ENCODE data around the gene PROB1.
"Not testable (repeated sequence)": the region's sequence is repeated elsewhere in the genome, so short reads cannot be mapped to it uniquely, and the experiment has no call there.

PROB1 gene, protein sequence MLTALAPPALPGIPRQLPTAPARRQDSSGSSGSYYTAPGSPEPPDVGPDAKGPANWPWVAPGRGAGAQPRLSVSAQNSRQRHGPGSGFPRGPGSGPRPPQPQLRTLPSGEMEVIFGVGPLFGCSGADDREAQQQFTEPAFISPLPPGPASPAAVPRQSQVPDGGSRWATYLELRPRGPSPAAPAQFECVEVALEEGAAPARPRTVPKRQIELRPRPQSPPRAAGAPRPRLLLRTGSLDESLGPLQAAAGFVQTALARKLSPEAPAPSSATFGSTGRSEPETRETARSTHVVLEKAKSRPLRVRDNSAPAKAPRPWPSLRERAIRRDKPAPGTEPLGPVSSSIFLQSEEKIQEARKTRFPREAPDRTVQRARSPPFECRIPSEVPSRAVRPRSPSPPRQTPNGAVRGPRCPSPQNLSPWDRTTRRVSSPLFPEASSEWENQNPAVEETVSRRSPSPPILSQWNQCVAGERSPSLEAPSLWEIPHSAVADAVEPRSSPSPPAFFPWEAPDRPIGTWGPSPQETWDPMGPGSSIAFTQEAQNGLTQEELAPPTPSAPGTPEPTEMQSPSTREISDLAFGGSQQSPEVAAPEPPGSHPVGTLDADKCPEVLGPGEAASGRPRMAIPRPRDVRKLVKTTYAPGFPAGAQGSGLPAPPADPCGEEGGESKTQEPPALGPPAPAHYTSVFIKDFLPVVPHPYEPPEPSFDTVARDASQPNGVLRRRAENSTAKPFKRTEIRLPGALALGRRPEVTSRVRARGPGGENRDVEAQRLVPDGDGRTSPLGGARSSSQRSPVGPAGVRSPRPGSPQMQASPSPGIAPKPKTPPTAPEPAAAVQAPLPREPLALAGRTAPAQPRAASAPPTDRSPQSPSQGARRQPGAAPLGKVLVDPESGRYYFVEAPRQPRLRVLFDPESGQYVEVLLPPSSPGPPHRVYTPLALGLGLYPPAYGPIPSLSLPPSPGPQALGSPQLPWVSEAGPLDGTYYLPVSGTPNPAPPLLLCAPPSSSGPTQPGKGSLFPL

DNA sequence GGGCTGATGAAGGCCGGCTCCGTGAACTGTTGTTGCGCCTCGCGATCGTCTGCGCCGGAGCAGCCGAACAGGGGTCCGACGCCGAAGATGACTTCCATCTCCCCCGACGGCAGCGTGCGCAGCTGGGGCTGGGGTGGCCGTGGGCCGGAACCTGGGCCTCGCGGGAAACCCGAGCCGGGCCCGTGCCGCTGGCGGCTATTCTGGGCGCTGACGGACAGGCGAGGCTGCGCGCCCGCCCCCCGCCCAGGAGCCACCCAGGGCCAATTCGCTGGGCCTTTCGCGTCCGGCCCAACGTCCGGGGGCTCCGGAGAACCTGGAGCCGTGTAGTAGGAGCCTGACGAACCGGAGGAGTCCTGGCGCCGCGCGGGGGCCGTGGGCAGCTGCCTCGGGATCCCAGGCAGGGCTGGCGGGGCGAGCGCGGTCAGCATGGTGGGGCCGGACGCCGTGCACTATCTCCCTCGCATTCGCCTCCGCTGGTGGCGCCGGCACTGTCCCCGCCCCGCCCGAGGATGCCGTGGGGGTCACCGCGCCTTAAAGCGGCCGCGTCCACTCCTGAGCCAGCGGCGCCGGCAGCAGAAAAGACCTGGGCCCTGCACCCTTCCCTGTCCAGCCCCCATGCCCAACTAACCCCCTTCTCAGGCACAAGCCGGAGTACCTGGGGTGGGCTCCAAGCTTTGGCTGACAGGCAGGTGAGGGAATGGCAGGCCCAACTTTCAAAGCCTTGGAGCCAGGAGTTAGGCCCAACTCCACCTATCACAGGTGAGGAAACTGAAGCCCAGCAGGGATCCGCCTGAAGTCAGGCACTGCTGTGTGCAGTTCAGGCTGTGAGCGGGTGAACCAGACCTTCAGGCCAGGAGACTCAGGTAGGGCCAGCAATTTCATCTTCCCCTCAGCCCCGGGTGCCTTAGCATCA, at the start of gene PROB1:
Gene PROB1, minus strand, starts transcription at position 451 of the 913 bp plus-strand sequence. Its CDS starts 23 bp downstream, at position 428.
- DNase-seq, result no peak

DNA sequence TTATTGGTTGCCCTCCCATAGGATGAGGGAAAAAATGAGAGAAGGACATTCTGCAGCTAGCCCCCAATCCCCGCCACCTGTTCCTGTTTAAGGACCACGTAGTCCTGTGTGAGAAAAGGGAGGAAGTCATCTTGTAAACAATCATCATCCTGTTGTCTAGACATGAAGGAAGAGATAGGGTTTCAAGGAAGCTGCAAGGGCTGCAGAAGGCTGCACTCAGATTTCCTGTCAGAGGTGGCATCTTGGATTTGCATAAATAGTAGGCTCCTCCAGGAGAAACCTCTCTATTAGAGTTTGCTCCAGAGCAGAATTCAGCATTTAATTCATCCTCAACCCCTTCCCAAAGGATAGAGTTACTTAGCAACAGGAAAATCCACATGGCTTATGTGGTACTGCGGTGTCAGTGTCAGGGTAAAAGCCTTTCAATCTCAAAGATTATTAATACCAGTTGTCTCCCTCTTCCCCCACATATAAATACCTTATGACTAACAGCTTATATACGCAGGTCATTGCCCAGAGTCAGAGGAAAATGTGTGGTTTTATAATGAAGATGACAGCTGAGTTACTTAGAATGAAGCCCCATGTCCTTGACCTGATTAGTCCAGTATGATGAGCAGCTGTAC, 49.0 kb upstream of the PROB1 start:
- DNase-seq, result no peak

DNA sequence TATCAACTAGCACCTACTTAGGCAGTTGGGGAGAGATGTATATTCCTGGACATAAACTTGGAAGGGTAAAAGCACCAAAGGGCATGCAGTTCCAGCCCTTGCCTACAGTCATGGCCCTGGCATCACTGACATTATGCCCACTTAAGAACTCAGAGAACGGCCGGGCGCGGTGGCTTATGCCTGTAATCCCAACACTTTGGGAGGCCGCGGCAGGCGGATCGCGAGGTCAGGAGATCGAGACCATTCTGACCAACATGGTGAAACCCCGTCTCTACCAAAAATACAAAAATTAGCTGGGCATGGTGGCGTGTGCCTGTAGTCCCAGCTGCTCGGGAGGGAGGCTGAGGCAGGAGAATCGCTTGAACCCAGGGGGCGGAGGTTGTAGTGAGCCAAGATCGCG, 45.5 kb upstream of the PROB1 start:
- not testable (repeated sequence) for DNase-seq

DNA sequence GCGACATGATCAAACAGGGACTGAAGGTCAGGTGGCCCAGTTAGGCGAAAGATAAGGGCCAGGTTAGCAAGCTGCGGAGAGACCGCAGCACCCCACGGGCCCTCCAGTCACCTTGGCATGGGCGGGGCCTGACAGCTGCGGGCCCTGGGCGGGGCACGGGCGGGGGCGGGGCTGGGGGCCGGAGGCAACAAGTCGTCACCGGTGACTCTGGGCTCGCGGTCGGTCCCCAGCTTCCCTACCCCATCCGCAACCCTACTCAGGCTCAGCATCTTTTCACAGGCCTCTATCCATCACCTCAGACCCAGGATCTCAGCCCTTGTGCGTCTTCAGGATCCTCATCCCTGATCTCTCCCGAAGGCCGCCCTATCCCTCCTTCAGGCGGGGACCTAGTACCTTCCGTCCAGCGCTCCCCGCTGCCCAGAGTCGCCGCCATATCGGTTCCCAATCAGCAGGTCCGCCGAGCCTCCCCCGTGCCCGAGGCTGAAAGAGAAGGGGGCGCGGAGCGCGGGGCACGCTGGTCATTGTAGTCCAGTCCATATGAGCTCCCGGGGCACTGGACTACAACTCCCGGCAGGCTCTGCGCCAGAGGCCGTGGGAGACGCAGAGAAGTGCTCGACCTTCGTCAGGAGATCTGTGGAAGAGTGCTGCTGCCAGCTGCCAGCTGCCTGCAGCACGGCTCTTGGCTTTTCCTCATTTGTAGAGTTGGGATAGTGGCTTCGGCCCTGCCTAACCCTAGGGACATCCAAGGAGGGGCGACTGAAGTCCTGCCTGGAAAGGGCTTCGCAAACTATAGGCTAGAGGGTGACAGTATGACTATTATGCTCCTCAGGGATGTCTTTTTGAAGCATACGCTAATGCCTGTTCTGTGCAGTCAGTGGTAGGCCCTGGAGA, 44.4 kb upstream of the PROB1 start, which contains the start of gene DNAJC18:
Gene DNAJC18, minus strand, starts transcription at position 513 of the 891 bp plus-strand sequence. Its CDS starts 80 bp downstream, at position 433.
- peak; percentile 81 to 87 (median 84) for DNase-seq

DNA sequence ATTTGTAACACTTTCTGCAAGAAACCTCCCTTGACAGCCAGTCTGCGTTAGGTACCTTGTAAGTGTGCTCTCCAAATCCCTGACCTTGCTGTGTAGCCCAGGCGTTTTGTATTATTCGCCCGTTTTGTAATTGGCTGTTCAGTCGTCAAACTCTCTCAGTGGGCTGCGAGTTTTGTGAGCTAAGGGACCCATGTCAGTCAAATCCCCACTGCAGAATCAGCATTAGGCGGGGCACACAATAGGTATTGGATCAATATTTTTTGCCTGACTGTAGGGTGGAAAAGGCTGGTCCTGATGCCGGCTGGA, 43.8 kb upstream of the PROB1 start:
- DNase-seq, result no peak

DNA sequence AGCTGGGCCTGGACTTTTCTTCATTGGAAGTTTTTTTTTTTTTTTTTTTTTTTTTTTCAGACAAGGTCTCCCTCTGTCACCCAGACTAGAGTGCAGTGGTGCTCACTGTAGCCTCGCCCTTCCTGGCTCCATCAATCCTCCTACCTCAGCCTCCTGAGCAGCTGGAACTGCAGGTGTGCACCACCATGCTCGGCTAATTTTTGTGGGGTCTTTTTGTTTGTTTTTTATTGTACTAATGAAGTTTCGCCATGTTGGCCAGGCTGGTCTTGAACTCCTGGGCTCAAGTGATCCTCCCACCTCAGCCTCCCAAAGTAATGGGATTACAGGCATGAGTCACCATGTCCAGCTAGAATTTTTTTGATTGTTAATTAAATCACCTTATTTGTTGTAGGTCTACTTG, 40.8 kb upstream of the PROB1 start:
- DNase-seq, result no peak

DNA sequence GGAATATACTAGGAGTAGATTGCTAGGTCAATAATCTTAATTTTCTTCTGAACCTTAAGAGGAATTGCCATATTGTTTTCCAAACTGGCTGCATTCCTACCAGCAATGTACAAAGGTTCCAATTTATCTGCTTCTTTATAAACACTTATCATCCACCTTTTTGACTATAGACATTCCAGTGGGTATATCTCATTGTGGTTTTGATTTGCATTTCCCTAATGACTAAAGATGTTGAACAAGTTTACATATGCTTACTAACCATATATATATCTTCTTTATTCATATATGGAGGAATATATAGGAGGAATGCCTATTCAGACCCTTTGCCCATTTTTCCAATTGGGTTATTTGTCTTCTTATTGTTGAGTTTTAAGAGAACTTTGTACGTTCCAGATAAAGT, 36.8 kb upstream of the PROB1 start:
- DNase-seq, result no peak

DNA sequence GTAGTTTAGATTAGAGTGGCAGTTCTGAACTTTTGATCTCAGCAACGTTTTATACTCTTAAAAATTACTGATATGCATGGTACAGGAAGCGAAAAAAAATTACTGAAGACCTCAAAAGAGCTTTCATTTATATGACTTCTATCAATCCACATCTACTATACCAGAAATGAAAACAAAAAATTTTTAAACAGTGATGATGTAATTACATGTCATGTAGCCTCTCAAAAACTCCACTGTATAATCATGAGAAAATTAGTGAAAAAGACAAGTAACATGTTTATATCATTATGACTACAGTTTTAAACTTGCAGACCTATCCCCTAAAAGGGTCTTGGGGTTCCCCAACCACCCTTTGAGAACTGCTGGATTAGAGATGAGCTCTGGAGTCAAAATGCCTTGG, 35.1 kb upstream of the PROB1 start:
- no peak for DNase-seq

DNA sequence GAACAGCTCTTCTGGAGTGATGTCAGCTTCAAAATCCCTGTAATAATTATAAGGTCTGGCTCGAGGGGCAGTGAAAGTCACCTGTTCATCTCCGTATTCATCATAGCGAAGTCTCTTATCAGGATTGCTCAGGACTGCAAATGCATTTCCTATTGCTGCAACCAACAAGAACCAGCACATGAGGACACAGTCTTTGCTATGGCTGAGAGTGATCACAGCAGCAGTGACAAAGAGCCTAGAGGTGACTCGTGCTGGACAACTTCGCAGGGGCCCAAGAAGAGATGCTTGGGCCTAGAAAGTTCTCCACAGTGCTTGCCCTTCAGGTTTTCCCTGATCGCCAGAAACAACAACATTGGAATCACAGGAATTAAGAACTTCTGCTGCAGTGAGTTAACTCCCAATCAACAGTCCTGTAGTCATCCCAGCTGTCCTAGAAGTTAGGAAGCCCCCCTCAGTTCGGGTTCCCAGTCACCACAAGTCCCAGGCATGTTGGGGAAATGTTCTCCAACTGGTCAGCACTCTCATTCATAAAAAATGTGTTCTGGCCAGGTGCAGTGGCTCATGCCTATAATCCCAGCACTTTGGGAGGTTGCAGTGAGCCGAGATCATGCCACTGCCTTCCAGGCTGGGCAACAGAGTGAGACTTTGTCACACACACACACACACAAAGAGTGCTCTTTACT, 31.4 kb upstream of the PROB1 start:
- DNase-seq, result no peak

DNA sequence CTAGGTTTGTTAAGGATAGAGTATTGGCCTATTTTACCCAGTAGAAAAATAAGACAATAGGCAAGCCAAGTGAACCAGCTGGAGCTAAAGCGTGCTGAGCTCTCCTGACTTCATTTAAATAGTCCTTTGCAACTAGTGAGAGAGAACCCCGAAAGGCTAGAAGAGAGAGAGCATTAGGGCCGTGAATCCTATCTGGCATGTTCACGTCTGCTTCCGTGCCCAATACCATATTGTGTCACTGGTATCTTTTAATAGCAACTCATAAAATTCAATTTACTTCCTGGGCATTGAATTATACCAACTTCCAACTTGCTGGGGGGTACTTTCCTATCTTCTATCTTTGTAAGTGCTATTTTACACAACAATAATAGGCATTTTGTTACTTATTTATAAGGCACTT, 30.6 kb upstream of the PROB1 start:
- no peak for DNase-seq

DNA sequence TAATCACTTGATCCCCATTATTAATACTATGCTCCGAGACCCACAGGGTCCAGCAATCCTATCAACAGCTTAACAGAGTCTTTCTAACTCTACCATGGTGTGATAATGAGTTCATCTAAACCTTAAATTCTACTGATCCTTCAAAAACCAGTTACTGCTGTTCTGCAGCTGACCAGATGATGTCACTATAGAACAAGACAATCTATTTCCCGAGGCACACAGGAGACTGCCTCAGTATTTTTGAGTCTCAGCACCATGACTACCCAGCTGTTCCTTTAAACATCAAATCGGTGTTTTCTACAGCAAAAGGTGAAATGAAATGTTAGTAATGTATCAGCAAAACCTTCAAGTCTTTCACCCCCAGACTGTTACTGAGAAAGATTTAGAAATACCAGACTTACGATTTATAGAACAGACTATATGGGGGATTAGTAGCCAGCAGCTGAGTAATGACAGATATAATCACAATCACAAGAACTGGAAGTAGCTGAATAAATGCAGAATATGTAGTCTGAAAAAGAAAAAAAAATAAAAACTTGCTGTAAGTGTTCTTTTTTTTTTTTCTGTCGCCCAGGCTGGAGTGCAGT, 27.5 kb upstream of the PROB1 start:
- DNase-seq, result peak in 2 of 4 experiments; percentile 12 to 16

DNA sequence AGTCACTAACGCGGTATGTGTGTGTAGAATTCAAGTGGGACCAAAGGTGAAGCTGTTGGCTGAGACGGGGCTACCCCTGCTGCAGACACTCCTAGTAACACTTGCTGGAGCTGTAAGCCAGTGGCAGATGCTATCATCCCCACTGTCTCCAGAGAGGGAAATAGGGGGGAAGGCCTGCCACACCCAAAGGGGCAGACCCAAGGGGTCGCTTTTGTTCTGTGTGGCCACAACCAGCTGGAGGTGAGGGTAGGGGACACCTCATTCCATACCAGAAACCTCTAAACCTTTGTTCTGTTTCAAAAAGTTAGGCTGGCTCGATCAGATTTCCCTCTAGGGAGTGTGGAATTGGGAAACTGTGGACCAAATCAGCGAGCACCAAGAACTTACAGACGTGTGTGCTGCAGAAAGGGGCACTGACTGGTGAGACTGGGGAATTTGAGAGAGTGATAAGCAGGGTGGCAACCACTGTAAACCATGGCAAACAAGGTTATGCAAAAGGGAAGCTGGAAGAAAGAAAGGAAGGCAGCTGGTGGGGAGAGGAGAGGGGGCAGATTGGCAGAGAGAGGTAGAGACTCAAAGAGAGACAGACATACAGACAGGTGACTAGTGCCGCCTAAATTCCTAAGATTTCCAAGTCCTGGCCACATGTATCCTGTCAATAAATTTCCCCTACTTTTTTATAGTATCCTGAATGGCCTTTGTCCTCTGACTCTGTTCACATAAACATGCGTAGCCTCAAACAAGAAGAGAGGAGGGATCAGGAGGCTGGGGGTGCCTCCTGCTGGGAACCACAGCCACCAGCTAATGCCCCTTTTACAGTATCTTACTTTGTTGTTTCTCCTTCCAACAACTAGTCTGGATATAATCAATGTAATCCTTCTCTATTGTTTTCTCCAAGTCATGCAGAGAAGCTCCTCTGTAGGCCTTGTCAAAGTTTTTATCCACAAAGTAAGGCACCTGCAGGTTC, 24.6 kb upstream of the PROB1 start:
- DNase-seq, result no peak

DNA sequence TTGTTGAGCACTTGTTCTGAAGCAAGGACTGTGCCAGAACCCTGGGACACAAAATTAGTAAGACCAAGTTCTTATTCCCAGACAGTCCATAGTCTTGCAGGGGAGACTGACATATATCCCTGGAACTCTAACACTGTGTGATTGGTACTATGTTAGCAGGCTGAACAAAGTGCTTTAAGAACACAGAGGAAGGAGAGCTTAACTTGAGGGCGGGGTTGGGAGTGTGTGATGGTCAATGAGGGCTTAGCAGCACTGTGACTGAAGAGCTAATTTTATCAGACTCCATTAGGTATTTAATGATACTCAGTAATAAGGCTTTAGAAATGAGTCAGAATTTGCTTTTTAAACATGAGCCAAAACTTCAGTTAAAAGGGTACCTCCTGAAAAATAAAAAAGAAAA, 23.9 kb upstream of the PROB1 start:
- DNase-seq, result no peak

DNA sequence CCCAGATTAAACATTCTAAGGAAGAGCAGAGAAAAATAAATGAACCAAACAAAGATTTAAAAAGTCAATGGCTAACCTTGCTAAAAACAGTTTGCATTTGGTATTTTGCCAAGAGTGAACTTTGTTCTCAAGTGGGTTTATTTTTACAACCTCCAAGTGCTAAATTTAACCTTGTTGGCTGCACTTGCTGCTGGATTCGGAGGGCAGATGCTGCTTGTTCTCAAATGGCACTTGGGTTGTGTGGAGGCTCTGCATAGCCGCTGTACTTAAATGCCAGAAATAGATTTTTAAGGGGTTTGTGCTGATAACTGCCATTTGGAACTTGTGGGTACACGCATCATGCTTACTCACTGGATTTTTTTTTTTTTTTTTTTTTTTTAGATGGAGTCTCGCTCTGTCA, 22.3 kb upstream of the PROB1 start:
- no peak for DNase-seq

DNA sequence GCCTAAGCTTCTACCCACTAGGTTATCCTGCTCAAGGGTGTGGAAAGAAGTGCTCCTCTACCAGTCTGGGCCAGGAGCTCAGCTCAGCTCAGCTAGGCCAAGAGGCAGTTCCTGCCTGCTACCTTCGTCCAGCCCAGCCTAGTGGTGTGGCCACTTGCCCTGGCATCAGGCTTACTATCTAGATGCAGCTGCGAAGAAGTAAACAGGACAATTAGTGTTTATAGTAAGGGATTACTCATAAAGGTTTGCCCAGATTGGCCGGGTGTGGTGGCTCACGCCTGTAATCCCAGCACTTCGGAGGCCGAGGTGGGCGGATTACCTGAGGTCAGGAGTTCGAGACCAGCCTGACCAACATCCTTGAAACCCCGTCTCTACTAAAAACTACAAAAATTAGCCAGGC, 21.7 kb upstream of the PROB1 start:
- no peak for DNase-seq

DNA sequence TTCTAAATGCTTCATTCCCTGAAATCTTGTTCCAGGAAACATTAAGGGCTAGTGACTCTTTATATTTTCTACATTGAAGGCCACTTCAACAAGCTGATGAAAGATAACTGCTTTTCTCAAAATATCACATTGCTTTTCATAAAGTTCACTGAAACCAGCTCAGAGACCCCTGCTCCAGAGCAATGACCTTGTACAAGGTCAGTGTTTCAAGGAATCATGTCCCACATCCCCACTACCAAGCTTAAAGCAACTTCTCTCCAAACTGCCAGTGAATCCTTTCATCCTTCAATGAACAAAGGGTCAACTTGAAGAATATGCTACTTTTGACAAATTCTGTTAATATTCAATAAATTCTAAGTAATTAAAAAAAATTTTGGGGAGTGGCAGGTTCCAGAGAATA, 21.0 kb upstream of the PROB1 start:
- no peak for DNase-seq

DNA sequence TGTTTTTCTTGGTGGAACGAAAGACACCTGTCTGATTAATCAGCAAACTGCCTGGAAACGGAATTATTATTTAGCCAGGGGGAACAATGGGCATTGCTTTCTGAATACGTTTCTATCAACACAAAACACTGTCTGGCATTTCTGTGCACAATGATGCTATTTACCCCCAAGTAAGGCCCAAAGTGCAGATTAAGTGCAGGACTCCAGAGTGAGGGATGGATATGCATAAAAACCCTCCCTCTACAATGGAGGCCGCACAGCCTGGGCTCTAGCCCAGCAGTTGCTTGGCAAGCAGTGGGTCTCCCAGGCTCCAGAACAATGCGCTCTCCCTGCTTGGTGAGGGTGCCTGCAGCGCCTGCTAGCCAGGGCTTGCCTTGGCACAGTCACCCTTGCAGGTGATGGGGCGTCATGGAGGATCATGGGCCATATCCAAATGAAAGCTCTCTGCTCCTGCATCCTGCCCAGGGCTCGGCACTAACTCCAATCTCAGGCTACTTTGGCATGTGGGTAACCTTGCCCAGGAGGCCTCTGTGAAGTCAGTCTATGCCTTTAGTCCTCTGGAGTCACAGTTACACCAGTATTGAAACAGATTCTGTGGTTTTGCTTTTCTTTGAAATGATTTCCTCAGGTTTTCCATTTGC, 20.4 kb upstream of the PROB1 start:
- DNase-seq, result peak in 1 of 4 experiments; percentile 21

DNA sequence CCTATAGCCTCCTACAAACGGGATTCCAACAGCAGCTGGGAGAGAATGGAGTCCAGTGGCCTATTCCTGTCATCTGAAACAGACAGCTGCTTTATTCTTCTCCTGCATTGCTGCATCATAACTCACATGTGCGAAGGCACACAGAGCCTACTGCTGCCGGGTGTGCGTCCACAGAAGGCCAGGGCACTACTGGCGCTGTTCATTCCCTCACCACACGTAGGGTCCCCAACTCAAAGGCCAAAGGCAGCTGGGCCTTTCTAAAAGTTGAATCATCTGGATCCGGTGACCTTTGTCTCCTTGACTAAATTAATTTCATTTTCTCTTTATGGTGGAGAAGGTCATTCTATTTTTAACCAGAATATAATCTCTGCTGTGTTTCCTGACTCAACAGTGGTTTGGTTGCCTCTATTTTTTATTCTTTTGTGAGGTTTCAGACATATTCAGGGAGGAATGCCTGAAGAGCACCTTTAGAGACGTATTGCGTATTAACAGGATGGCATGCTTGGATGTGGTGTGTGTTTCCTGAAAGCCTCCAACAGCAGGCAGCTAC, 19.8 kb upstream of the PROB1 start:
- no peak for DNase-seq

Measured in activated CD4-positive, CD25-positive, alpha-beta regulatory T cell (primary cell).